ENCODE measurements around the gene ATP5MC3.
"Not testable (repeated sequence)": the region's sequence is repeated elsewhere in the genome, so short reads cannot be mapped to it uniquely, and the experiment has no call there.

Gene ATP5MC3

GRCh38 chr2:175181104-175181876 is at the start of gene ATP5MC3:
Gene ATP5MC3 (minus strand): TSS chr2:175181710. CDS start chr2:175181393, 317 bp downstream.
- DNase-seq = peak; percentile 94

GRCh38 chr2:175228601-175229000 is 47.1 kb upstream of the ATP5MC3 start:
- DNase-seq = not testable (repeated sequence)

- no peak for DNase-seq
Observed at GRCh38 chr2:175228179-175228578, 46.7 kb upstream of the ATP5MC3 start.

GRCh38 chr2:175227393-175227792 is 45.9 kb upstream of the ATP5MC3 start:
- DNase-seq = no peak

- no peak for DNase-seq
Observed at GRCh38 chr2:175220075-175220474, 38.6 kb upstream of the ATP5MC3 start.

- DNase-seq = no peak
Observed at GRCh38 chr2:175218551-175218950, 37.0 kb upstream of the ATP5MC3 start.

- DNase-seq = peak; percentile 49
Observed at GRCh38 chr2:175207741-175208438, 26.4 kb upstream of the ATP5MC3 start.

GRCh38 chr2:175206866-175207265 is 25.4 kb upstream of the ATP5MC3 start:
- no peak for DNase-seq

- DNase-seq = no peak
Observed at GRCh38 chr2:175205523-175205922, 24.0 kb upstream of the ATP5MC3 start.

- no peak for DNase-seq
Observed at GRCh38 chr2:175203621-175204496, 22.3 kb upstream of the ATP5MC3 start.

GRCh38 chr2:175195012-175195411 is 13.5 kb upstream of the ATP5MC3 start:
- no peak for DNase-seq

- DNase-seq = no peak
Observed at GRCh38 chr2:175188761-175189160, 7.3 kb upstream of the ATP5MC3 start.

- DNase-seq = no peak
Observed at GRCh38 chr2:175187378-175187777, 5.9 kb upstream of the ATP5MC3 start.

- no peak for DNase-seq
Observed at GRCh38 chr2:175183674-175184073, 2.2 kb upstream of the ATP5MC3 start.

GRCh38 chr2:175181877-175182308 is 383 bp upstream of the ATP5MC3 start:
- no peak for DNase-seq

GRCh38 chr2:175180701-175181103 is 808 bp downstream of the ATP5MC3 start:
- DNase-seq = no peak

GRCh38 chr2:175176624-175177023 is 4.9 kb downstream of the ATP5MC3 start:
- no peak for DNase-seq

- no peak for DNase-seq
Observed at GRCh38 chr2:175175896-175176295, 5.6 kb downstream of the ATP5MC3 start.

- no peak for DNase-seq
Observed at GRCh38 chr2:175175320-175175719, 6.2 kb downstream of the ATP5MC3 start.

- no peak for DNase-seq
Observed at GRCh38 chr2:175170659-175171304, 10.7 kb downstream of the ATP5MC3 start.

GRCh38 chr2:175169191-175169590 is 12.3 kb downstream of the ATP5MC3 start:
- no peak for DNase-seq

GRCh38 chr2:175168564-175168945 is 13.0 kb downstream of the ATP5MC3 start:
- DNase-seq = no peak

Data from DMS79 (cell line).